ENCODE measurements around the gene BIK.
"Not testable (repeated sequence)": the region's sequence is repeated elsewhere in the genome, so short reads cannot be mapped to it uniquely, and the experiment has no call there.

The BIK gene

GRCh38 chr22:43142880-43143562, 32.5 kb downstream of the BIK start, which contains the start of gene MCAT:
TSS of gene MCAT (minus strand) at chr22:43143398. CDS start at chr22:43143348, 50 bp downstream.
- DNase-seq = no peak

- DNase-seq = no peak
Observed at GRCh38 chr22:43144949-43145348, 34.4 kb downstream of the BIK start.

GRCh38 chr22:43145371-43145770, 34.8 kb downstream of the BIK start:
- not testable (repeated sequence) for DNase-seq

- DNase-seq = not testable (repeated sequence)
Observed at GRCh38 chr22:43146332-43146731, 35.8 kb downstream of the BIK start.

- DNase-seq = no peak
Observed at GRCh38 chr22:43147821-43148220, 37.3 kb downstream of the BIK start.

- DNase-seq = no peak
Observed at GRCh38 chr22:43148581-43148980, 38.0 kb downstream of the BIK start.

- no peak for DNase-seq
Observed at GRCh38 chr22:43150731-43151206, 40.2 kb downstream of the BIK start.

- DNase-seq = no peak
Observed at GRCh38 chr22:43151251-43152002, 40.9 kb downstream of the BIK start, which contains the start of gene TSPO. TSS of gene TSPO (plus strand) at chr22:43151559. CDS start at chr22:43159239, 7,680 bp downstream.

- no peak for DNase-seq
Observed at GRCh38 chr22:43152003-43152356, 41.4 kb downstream of the BIK start.

GRCh38 chr22:43152357-43153071, 42.0 kb downstream of the BIK start:
- no peak for DNase-seq

- DNase-seq = no peak
Observed at GRCh38 chr22:43153899-43154298, 43.3 kb downstream of the BIK start.

- DNase-seq = no peak
Observed at GRCh38 chr22:43154887-43155536, 44.5 kb downstream of the BIK start.

- DNase-seq = no peak
Observed at GRCh38 chr22:43155789-43156188, 45.2 kb downstream of the BIK start.

GRCh38 chr22:43156413-43156812, 45.9 kb downstream of the BIK start:
- no peak for DNase-seq

- DNase-seq = no peak
Observed at GRCh38 chr22:43157874-43158546, 47.5 kb downstream of the BIK start.

GRCh38 chr22:43158778-43159483, 48.4 kb downstream of the BIK start:
- DNase-seq = no peak

- no peak for DNase-seq
Observed at GRCh38 chr22:43159484-43160178, 49.1 kb downstream of the BIK start.

GRCh38 chr22:43160497-43161126, 50.1 kb downstream of the BIK start:
- no peak for DNase-seq

- no peak for DNase-seq
Observed at GRCh38 chr22:43162412-43163150, 52.0 kb downstream of the BIK start.
